ENCODE data around the gene HMGN3. TPM values are rescaled to one million over a fixed set of nuclear protein-coding genes. Genes with fewer than 3 reads are reported as not detected.

Gene HMGN3
- total and polyA plus RNA-seq, 2 experiments from 2014 or later: 129 to 266 TPM

DNA sequence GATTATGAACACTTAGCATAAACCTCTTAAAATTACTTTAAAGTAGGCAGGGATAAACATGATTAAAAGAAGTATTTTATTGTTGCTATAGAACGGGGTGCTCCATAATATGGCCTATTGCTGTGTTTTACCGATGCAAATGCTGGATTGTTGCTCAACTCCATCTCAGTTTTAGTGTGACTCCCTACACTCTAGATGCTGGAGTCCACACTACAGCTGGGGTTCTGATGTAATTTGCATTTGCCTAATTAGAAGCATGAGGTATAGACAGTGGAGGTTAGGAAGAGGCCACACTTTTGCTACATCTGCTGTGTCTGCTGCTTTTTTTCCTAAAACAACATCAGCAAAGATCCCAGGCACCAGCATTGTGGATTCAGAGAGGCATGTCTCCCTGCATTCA, 6.7 kb upstream of the HMGN3 start:
- no peaks in the 10 kb centered on the region for H4K20me1 ChIP-seq (ENCODE audit: insufficient read depth, poor library complexity, severe bottlenecking)
- H3K79me2 ChIP-seq: no peaks in the 10 kb centered on the region
- no peak overlapping the region for H3K4me2 ChIP-seq
- H3K9me2 ChIP-seq (replicated peaks; ENCODE audit: insufficient read depth): no peaks in the 10 kb centered on the region
- H2AFZ ChIP-seq: no peak overlapping the region
- no peaks in the 10 kb centered on the region for H3K9me3 ChIP-seq (ENCODE audit: low read depth)
- no peaks in the 10 kb centered on the region for H3K27me3 ChIP-seq
- H3K4me3 ChIP-seq: no peak overlapping the region
- H3K4me1 ChIP-seq (ENCODE audit: insufficient read depth): peaks cover 7% of the 10 kb centered on the region
- no peak overlapping the region for H3K27ac ChIP-seq
- DNase-seq (ENCODE audit: low spot score): no peak
- no peaks in the 10 kb centered on the region for H3K36me3 ChIP-seq (replicated peaks; ENCODE audit: insufficient read depth, low read depth)
- TF ChIP-seq EZH2 (IDR thresholded peaks at IDR 0.05; ENCODE audit: borderline replicate concordance) (no peak), EZH2phosphoT487 (IDR thresholded peaks at IDR 0.05; ENCODE audit: low read depth, severe bottlenecking, unreplicated experiment) (no peak)
- TF ChIP-seq, protein P1, sequence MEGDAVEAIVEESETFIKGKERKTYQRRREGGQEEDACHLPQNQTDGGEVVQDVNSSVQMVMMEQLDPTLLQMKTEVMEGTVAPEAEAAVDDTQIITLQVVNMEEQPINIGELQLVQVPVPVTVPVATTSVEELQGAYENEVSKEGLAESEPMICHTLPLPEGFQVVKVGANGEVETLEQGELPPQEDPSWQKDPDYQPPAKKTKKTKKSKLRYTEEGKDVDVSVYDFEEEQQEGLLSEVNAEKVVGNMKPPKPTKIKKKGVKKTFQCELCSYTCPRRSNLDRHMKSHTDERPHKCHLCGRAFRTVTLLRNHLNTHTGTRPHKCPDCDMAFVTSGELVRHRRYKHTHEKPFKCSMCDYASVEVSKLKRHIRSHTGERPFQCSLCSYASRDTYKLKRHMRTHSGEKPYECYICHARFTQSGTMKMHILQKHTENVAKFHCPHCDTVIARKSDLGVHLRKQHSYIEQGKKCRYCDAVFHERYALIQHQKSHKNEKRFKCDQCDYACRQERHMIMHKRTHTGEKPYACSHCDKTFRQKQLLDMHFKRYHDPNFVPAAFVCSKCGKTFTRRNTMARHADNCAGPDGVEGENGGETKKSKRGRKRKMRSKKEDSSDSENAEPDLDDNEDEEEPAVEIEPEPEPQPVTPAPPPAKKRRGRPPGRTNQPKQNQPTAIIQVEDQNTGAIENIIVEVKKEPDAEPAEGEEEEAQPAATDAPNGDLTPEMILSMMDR (IDR thresholded peaks at IDR 0.05; ENCODE audit: poor library complexity): no peak
- WGBS (ENCODE audit: low lambda C conversion rate, missing lambda C conversion rate): 57% methylated on average over 2 of the region's 2 CpGs

DNA sequence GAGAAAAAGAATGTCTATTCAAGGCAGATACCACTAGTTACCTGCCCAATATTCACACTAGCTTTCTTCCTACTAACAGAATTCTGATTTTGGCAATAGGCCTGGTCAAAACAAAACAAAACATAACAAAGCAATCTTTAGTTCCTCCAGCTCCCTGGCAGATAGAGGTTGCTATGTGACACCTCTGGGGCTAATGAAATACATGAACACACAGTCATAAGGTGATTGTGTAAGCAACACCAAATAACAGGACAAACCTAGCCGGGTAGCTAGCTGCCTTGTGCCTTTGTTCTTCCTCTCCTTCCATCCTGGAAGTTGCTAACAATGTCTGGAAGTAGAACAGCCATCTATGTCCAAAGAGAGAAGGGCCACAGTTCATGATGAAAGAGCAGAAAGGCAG, 6.0 kb upstream of the HMGN3 start:
- Histone ChIP-seq H4K20me1 (ENCODE audit: insufficient read depth, poor library complexity, severe bottlenecking) (no peaks in the 10 kb centered on the region), H3K4me1 (ENCODE audit: insufficient read depth) (peaks cover 7% of the 10 kb centered on the region), H3K79me2 (no peaks in the 10 kb centered on the region), H3K9me3 (ENCODE audit: low read depth) (no peaks in the 10 kb centered on the region), H3K36me3 (replicated peaks; ENCODE audit: insufficient read depth, low read depth) (no peaks in the 10 kb centered on the region), H3K4me2 (no peak overlapping the region), H3K4me3 (no peak overlapping the region), H3K9me2 (replicated peaks; ENCODE audit: insufficient read depth) (no peaks in the 10 kb centered on the region), H2AFZ (no peak overlapping the region), H3K27me3 (no peaks in the 10 kb centered on the region), H3K27ac (no peak overlapping the region)
- no peak for DNase-seq (ENCODE audit: low spot score)
- 70% methylated on average over 1 of the region's 1 CpG for WGBS (ENCODE audit: low lambda C conversion rate, missing lambda C conversion rate)
- TF ChIP-seq EZH2phosphoT487 (IDR thresholded peaks at IDR 0.05; ENCODE audit: low read depth, severe bottlenecking, unreplicated experiment) (no peak), EZH2 (IDR thresholded peaks at IDR 0.05; ENCODE audit: borderline replicate concordance) (no peak)
- TF ChIP-seq, protein P1 (IDR thresholded peaks at IDR 0.05; ENCODE audit: poor library complexity): no peak

DNA sequence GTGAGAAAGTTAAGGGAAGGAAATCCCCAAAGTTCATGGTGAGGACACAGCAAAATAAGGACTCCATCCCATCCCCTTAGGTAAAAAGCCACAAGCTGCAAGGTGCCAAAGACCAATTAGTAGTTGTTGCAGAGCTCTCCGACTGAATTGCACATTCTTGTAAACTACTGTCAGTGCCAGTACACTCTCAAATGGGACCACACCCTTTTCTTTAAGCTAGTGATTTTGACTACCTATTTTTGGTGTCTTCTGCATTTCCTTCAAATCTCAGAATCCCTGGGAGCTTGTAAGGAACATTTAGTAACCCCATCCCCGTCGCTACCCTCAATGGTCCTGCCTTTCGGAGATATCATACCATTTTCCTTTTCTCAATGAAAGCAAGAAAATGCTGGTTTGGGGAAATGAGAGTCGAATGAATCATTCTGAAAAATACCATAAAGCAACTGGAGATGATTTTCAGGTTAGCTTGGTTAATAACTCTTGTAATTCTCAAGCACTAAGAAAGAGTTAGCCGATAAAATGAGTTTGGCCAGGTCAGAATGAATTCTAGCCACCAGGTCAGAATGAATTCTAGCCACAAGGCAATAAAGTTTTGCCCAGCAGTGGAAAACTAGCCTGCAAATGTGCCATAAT, 5.2 kb upstream of the HMGN3 start:
- TF ChIP-seq EZH2phosphoT487 (IDR thresholded peaks at IDR 0.05; ENCODE audit: low read depth, severe bottlenecking, unreplicated experiment) (no peak), EZH2 (IDR thresholded peaks at IDR 0.05; ENCODE audit: borderline replicate concordance) (no peak)
- TF ChIP-seq, protein P1 (IDR thresholded peaks at IDR 0.05; ENCODE audit: poor library complexity): no peak
- no peaks in the 10 kb centered on the region for H3K79me2 ChIP-seq
- no peaks in the 10 kb centered on the region for H3K9me3 ChIP-seq (ENCODE audit: low read depth)
- H3K27me3 ChIP-seq: no peaks in the 10 kb centered on the region
- H3K9me2 ChIP-seq (replicated peaks; ENCODE audit: insufficient read depth): no peaks in the 10 kb centered on the region
- no peaks in the 10 kb centered on the region for H3K36me3 ChIP-seq (replicated peaks; ENCODE audit: insufficient read depth, low read depth)
- DNase-seq (ENCODE audit: low spot score): no peak
- no peak overlapping the region for H3K4me3 ChIP-seq
- H3K4me2 ChIP-seq: no peak overlapping the region
- H4K20me1 ChIP-seq (ENCODE audit: insufficient read depth, poor library complexity, severe bottlenecking): no peaks in the 10 kb centered on the region
- 91% methylated on average over 6 of the region's 6 CpGs for whole genome bisulfite sequencing (ENCODE audit: low lambda C conversion rate, missing lambda C conversion rate)
- no peak overlapping the region for H3K27ac ChIP-seq
- no peak overlapping the region for H2AFZ ChIP-seq
- peaks cover 7% of the 10 kb centered on the region for H3K4me1 ChIP-seq (ENCODE audit: insufficient read depth)
